ENCODE data around the gene CCDC138. TPM values are rescaled to one million over a fixed set of nuclear protein-coding genes. Genes with fewer than 3 reads are reported as not detected.
A peak's percentile ranks its signal among the peaks of the same experiment; 100 is the strongest.

The CCDC138 gene
- total RNA-seq, 1 donor from 2014 or later = 13.6 TPM

GRCh38 chr2:108835040-108835439 is 48.5 kb downstream of the CCDC138 start:
- no peak for DNase-seq (ENCODE audit: low spot score)
- intact Hi-C loops (cut with micrococcal nuclease) = no loop called here
- no peak overlapping the region for H3K4me3 Mint-ChIP-seq (ENCODE audit: low read depth)
- H3K27me3 Mint-ChIP-seq (ENCODE audit: low read depth) = no peaks in the 10 kb centered on the region
- H3K27ac Mint-ChIP-seq = peak overlapping the region; percentile 28
- peaks cover 55% of the 10 kb centered on the region for H3K36me3 Mint-ChIP-seq (ENCODE audit: low read depth)
- peaks cover 19% of the 10 kb centered on the region for H3K4me1 Mint-ChIP-seq (ENCODE audit: low read depth)
- peaks cover 35% of the 10 kb centered on the region for H3K9me3 Mint-ChIP-seq

- Mint-ChIP-seq H3K27me3 (ENCODE audit: low read depth) (no peaks in the 10 kb centered on the region), H3K4me3 (ENCODE audit: low read depth) (no peak overlapping the region), H3K36me3 (ENCODE audit: low read depth) (peaks cover 73% of the 10 kb centered on the region), H3K4me1 (ENCODE audit: low read depth) (peaks cover 19% of the 10 kb centered on the region), H3K27ac (no peak overlapping the region), H3K9me3 (peaks cover 50% of the 10 kb centered on the region)
- intact Hi-C loops (cut with micrococcal nuclease) = no loop called here
- DNase-seq (ENCODE audit: low spot score) = no peak
Observed at GRCh38 chr2:108837198-108837597, 50.6 kb downstream of the CCDC138 start.

- H3K27me3 Mint-ChIP-seq (ENCODE audit: low read depth) = no peaks in the 10 kb centered on the region
- no peak for DNase-seq (ENCODE audit: low spot score)
- peaks cover 53% of the 10 kb centered on the region for H3K36me3 Mint-ChIP-seq (ENCODE audit: low read depth)
Observed at GRCh38 chr2:108841506-108841905, 54.9 kb downstream of the CCDC138 start.

DNA sequence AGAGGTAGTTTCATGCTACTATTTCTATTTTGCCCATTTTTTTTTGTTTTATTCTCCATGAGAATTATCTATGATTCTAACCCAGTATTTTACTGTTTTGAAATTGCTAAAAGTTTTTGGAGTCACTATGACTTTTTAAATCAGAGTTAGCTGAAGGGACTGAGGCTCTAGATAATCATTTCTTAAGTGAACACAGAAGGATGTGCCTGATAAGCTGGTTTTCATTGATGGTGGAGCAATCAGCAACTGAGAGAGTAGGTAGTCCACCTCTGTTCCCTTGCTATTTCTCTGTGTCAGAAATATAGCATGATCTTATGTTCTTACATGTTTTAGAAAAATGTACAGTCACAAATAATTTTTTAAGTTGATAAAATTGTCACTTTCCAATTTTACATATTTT is 59.4 kb downstream of the CCDC138 start:
- Mint-ChIP-seq H3K27ac (no peak overlapping the region), H3K27me3 (ENCODE audit: low read depth) (no peaks in the 10 kb centered on the region), H3K9me3 (peaks cover 10% of the 10 kb centered on the region), H3K4me1 (ENCODE audit: low read depth) (no peaks in the 10 kb centered on the region), H3K4me3 (ENCODE audit: low read depth) (no peak overlapping the region), H3K36me3 (ENCODE audit: low read depth) (peaks cover 26% of the 10 kb centered on the region)
- intact Hi-C loops (cut with micrococcal nuclease) = no loop called here
- DNase-seq (ENCODE audit: low spot score) = no peak

More at GRCh38 chr2:108841506-108841905, 54.9 kb downstream of the CCDC138 start:
- intact Hi-C loops (cut with micrococcal nuclease) = no loop called here
- no peak overlapping the region for H3K4me3 Mint-ChIP-seq (ENCODE audit: low read depth)
- no peak overlapping the region for H3K27ac Mint-ChIP-seq
- no peaks in the 10 kb centered on the region for H3K4me1 Mint-ChIP-seq (ENCODE audit: low read depth)
- peaks cover 41% of the 10 kb centered on the region for H3K9me3 Mint-ChIP-seq

GRCh38 chr2:108847000-108847399 is 60.4 kb downstream of the CCDC138 start:
- Mint-ChIP-seq H3K27ac (no peak overlapping the region), H3K4me1 (ENCODE audit: low read depth) (no peaks in the 10 kb centered on the region), H3K4me3 (ENCODE audit: low read depth) (no peak overlapping the region), H3K9me3 (no peaks in the 10 kb centered on the region), H3K27me3 (ENCODE audit: low read depth) (no peaks in the 10 kb centered on the region), H3K36me3 (ENCODE audit: low read depth) (peaks cover 23% of the 10 kb centered on the region)
- DNase-seq (ENCODE audit: low spot score) = no peak
- intact Hi-C loops (cut with micrococcal nuclease) = no loop called here

DNA sequence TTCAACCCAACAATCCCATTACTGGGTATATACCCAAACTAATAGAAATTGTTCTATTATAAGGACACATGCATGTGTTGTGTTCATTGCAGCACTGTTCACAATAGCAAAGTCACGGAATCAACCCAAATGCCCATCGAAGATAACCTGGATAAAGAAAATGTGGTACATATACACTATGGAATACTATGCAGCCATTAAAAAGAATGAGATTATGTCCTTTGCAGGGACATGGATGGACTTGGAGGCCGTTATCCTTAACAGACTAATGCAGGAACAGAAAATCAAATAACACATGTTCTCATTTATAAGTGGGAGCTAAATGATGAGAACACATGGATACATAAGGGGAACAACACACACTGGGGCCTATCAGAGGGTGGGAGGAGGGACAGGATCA is 65.8 kb downstream of the CCDC138 start:
- Mint-ChIP-seq H3K4me3 (ENCODE audit: low read depth) (no peak overlapping the region), H3K27me3 (ENCODE audit: low read depth) (no peaks in the 10 kb centered on the region), H3K36me3 (ENCODE audit: low read depth) (peaks cover 29% of the 10 kb centered on the region), H3K27ac (no peak overlapping the region), H3K4me1 (ENCODE audit: low read depth) (peaks cover 2% of the 10 kb centered on the region), H3K9me3 (no peaks in the 10 kb centered on the region)
- intact Hi-C loops (cut with micrococcal nuclease) = no loop called here
- DNase-seq (ENCODE audit: low spot score) = no peak

GRCh38 chr2:108853421-108853820 is 66.8 kb downstream of the CCDC138 start:
- DNase-seq (ENCODE audit: low spot score) = no peak
- Mint-ChIP-seq H3K27me3 (ENCODE audit: low read depth) (no peaks in the 10 kb centered on the region), H3K4me1 (ENCODE audit: low read depth) (peaks cover 2% of the 10 kb centered on the region), H3K4me3 (ENCODE audit: low read depth) (no peak overlapping the region), H3K36me3 (ENCODE audit: low read depth) (peaks cover 36% of the 10 kb centered on the region), H3K27ac (no peak overlapping the region), H3K9me3 (no peaks in the 10 kb centered on the region)
- intact Hi-C loops (cut with micrococcal nuclease) = no loop called here

GRCh38 chr2:108854484-108854883 is 67.9 kb downstream of the CCDC138 start:
- Mint-ChIP-seq H3K27me3 (ENCODE audit: low read depth) (no peaks in the 10 kb centered on the region), H3K4me3 (ENCODE audit: low read depth) (no peak overlapping the region), H3K36me3 (ENCODE audit: low read depth) (peaks cover 44% of the 10 kb centered on the region), H3K4me1 (ENCODE audit: low read depth) (peaks cover 2% of the 10 kb centered on the region), H3K27ac (no peak overlapping the region), H3K9me3 (no peaks in the 10 kb centered on the region)
- intact Hi-C loops (cut with micrococcal nuclease) = no loop called here
- DNase-seq (ENCODE audit: low spot score) = no peak

DNA sequence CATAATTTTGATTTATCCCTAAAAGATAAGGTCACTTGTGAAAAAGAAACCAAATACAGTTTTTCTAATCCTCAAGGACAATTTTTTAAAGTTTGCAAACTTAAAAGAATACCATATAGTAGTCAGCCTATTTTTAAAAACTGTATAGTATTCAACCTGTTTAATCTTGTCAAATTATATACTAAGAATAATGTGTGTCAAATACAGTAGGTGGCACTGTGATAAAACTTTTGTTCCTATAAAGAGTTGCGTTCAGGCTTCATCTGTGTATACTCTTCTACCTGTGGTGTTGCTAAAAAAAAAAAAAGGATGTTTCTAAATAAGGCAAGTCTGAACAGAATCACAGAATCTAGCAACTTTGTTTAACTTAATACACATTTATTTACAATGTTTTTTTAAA is 68.6 kb downstream of the CCDC138 start:
- no peak overlapping the region for H3K4me3 Mint-ChIP-seq (ENCODE audit: low read depth)
- H3K4me1 Mint-ChIP-seq (ENCODE audit: low read depth) = peaks cover 2% of the 10 kb centered on the region
- no peaks in the 10 kb centered on the region for H3K9me3 Mint-ChIP-seq
- intact Hi-C loops (cut with micrococcal nuclease) = no loop called here
- no peak overlapping the region for H3K27ac Mint-ChIP-seq
- H3K27me3 Mint-ChIP-seq (ENCODE audit: low read depth) = no peaks in the 10 kb centered on the region
- H3K36me3 Mint-ChIP-seq (ENCODE audit: low read depth) = peaks cover 49% of the 10 kb centered on the region
- DNase-seq (ENCODE audit: low spot score) = no peak

- no peak overlapping the region for H3K4me3 Mint-ChIP-seq (ENCODE audit: low read depth)
- no peak overlapping the region for H3K27ac Mint-ChIP-seq
- intact Hi-C loops (cut with micrococcal nuclease) = no loop called here
- no peak for DNase-seq (ENCODE audit: low spot score)
- H3K9me3 Mint-ChIP-seq = no peaks in the 10 kb centered on the region
- H3K27me3 Mint-ChIP-seq (ENCODE audit: low read depth) = no peaks in the 10 kb centered on the region
- H3K4me1 Mint-ChIP-seq (ENCODE audit: low read depth) = peaks cover 2% of the 10 kb centered on the region
- H3K36me3 Mint-ChIP-seq (ENCODE audit: low read depth) = peaks cover 41% of the 10 kb centered on the region
Observed at GRCh38 chr2:108858894-108859293, 72.3 kb downstream of the CCDC138 start.

DNA sequence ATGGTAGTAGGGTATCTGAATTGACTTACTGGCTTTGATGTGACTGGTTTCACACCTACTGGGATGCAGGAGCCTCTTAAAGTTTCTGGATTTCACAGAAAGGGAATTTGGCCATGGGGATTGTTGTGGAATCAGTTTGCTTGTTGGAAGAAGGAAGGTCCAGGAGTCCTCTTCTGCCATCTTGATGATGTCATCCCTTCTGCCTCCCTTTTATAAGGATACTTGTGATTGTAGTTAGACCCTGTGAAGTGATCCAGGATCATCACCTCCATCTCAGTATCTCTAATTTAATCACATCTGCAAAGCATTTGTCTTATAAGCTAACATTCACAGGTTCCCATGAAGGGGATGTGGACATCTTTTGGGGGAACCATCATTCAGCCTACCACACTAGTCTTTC is 79.5 kb downstream of the CCDC138 start:
- H3K4me1 Mint-ChIP-seq (ENCODE audit: low read depth) = no peaks in the 10 kb centered on the region
- intact Hi-C loops (cut with micrococcal nuclease) = no loop called here
- no peaks in the 10 kb centered on the region for H3K27me3 Mint-ChIP-seq (ENCODE audit: low read depth)
- H3K4me3 Mint-ChIP-seq (ENCODE audit: low read depth) = no peak overlapping the region
- H3K27ac Mint-ChIP-seq = no peak overlapping the region
- H3K9me3 Mint-ChIP-seq = peaks cover 21% of the 10 kb centered on the region
- peaks cover 53% of the 10 kb centered on the region for H3K36me3 Mint-ChIP-seq (ENCODE audit: low read depth)
- no peak for DNase-seq (ENCODE audit: low spot score)

- DNase-seq (ENCODE audit: low spot score) = no peak
- Mint-ChIP-seq H3K27me3 (ENCODE audit: low read depth) (no peaks in the 10 kb centered on the region), H3K36me3 (ENCODE audit: low read depth) (peaks cover 56% of the 10 kb centered on the region), H3K4me1 (ENCODE audit: low read depth) (no peaks in the 10 kb centered on the region), H3K27ac (no peak overlapping the region), H3K9me3 (peaks cover 27% of the 10 kb centered on the region), H3K4me3 (ENCODE audit: low read depth) (no peak overlapping the region)
- intact Hi-C loops (cut with micrococcal nuclease) = no loop called here
Observed at GRCh38 chr2:108868911-108869310, 82.3 kb downstream of the CCDC138 start.

GRCh38 chr2:108869542-108869941 is 83.0 kb downstream of the CCDC138 start:
- intact Hi-C loops (cut with micrococcal nuclease) = no loop called here
- Mint-ChIP-seq H3K9me3 (peaks cover 27% of the 10 kb centered on the region), H3K4me3 (ENCODE audit: low read depth) (no peak overlapping the region), H3K36me3 (ENCODE audit: low read depth) (peaks cover 59% of the 10 kb centered on the region), H3K27me3 (ENCODE audit: low read depth) (no peaks in the 10 kb centered on the region), H3K27ac (no peak overlapping the region), H3K4me1 (ENCODE audit: low read depth) (no peaks in the 10 kb centered on the region)
- no peak for DNase-seq (ENCODE audit: low spot score)

- H3K36me3 Mint-ChIP-seq (ENCODE audit: low read depth) = peaks cover 62% of the 10 kb centered on the region
- H3K9me3 Mint-ChIP-seq = peaks cover 27% of the 10 kb centered on the region
- intact Hi-C loops (cut with micrococcal nuclease) = no loop called here
- no peak for DNase-seq (ENCODE audit: low spot score)
- no peak overlapping the region for H3K4me3 Mint-ChIP-seq (ENCODE audit: low read depth)
- H3K27ac Mint-ChIP-seq = no peak overlapping the region
- no peaks in the 10 kb centered on the region for H3K27me3 Mint-ChIP-seq (ENCODE audit: low read depth)
- no peaks in the 10 kb centered on the region for H3K4me1 Mint-ChIP-seq (ENCODE audit: low read depth)
Observed at GRCh38 chr2:108870069-108870644, 83.6 kb downstream of the CCDC138 start.
